Measurements from ENCODE around the gene EXOC2.

- TF ChIP-seq CTCF (IDR thresholded peaks at IDR 0.05; ENCODE audit: borderline replicate concordance, extremely low read depth, low read length, poor library complexity, severe bottlenecking): no peak
- TF ChIP-seq EZH2 (IDR thresholded peaks at IDR 0.05; ENCODE audit: borderline replicate concordance, low read depth, low read length, severe bottlenecking): no peak
Measured at GRCh38 chr6:599576-600448, 93.1 kb downstream of the EXOC2 start.
